Breast epithelium (tissue), 3 donors: ENCODE results near the gene UMPS.

Experiments
- POLR2A ChIP-seq: fragments of 450-650 bp; IDR thresholded peaks from one replicate; pipeline ENCODE4 v1.6.1; 2016; ENCODE audit warnings: antibody characterized with exemption, mild to moderate bottlenecking, moderate library complexity
- POLR2AphosphoS5 ChIP-seq, 3 donors: sonication (generic); formaldehyde crosslinking; IDR thresholded peaks; one replicate each; pipeline ENCODE4 v1.6.1; 2017; ENCODE audit warnings: antibody characterized with exemption in 3 of 3

DNA sequence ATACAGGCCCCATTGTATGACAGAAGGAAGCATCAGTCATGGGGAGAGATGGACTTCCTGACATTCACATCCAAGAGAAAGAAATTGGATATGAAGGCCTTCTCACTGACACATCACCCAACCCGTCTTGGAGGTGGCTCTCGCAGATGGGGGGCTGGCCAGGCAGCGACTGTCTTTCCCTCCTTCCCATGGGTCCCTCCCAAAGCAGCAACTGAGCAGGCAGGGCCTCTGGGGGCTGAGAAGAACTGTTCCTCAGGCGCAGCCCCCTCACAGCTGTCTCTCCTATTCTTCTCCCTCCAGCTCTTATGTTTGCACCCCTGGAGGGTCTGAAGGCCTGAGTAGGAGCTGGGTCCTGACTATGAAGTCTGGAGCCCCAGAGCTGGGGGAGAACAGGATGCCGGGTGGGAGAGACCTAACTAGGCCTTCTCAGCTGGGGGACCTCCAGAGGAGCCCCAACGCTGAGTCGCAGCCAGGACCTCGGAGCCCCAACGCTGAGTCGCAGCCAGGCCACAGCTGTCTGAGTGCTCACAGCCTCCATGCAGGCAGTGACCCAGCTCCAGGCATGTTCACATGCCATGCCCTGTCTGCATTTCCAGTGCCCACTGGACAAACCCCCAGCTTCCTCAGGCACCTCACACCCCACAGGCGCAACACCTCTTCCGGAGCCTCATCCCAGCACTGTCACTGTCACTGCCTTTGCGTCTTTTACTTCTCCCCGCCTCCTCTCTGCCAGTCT lies 29.6 kb downstream of the UMPS start:
- TF ChIP-seq POLR2A (no peak), POLR2AphosphoS5 (IDR thresholded peaks at IDR 0.05) (no peak)
